Measurements from ENCODE around the gene PDE11A. TPM values are rescaled to one million over a fixed set of nuclear protein-coding genes. Genes with fewer than 3 reads are reported as not detected.

PDE11A gene
- total and polyA plus RNA-seq, 4 donors, result 0.11 to 1.3 (median 0.25) TPM; not detected in 1

DNA sequence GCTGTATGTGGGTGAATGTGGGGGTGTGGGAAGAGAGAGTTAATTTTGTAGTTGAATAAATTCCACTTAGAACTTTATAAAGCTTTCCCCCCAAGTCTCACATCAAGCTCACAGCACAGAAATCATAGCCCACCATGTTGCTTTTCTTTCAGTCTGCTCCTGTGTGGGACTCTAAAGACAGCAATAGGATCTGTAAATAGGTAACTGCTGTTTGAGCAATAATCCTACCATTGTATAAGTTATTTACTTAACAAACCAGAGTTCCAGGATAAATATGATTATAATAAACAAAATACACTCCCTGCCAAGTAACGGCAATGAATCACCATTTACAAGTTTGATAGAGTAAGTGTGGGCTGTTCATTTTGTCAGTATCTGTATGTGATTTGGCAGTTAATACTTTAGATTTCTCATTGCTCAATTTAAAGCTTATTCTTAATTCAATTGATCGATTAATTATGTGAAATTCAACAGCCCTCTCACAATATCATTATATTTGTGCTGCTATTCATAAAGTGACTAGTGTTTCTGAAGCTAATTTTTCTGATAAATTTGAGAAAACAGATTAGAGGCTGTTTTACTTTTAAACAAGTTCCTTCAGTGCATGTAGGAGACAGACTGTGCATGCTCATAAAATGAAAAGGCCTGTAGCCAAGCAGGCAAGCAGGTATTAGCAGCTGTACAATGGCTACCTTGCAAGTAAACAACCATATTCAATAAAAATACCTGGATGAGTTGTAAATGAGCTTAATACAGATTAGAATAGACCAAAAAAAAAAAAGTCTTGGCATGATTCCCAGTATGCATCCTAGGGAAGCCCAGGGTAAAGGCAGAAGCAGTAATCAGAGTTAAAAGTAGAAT lies 142.7 kb downstream of the PDE11A start:
- H3K9ac ChIP-seq (ENCODE audit: insufficient read depth in 1 of 2, low read length in 2 of 2), result no peak overlapping the region
- TF ChIP-seq CTCF (IDR thresholded peaks at IDR 0.05; ENCODE audit: control extremely low read depth, extremely low read depth), result no peak
- ATAC-seq (ENCODE audit: insufficient read depth, low FRiP score), result no peak
- H3K4me3 ChIP-seq, result no peak overlapping the region
- H3K4me1 ChIP-seq (ENCODE audit: control insufficient read depth in 5 of 5, insufficient read depth in 5 of 5, low read length in 5 of 5), result no peaks in the 10 kb centered on the region
- no peaks in the 10 kb centered on the region for H3K27me3 ChIP-seq (ENCODE audit: control insufficient read depth in 3 of 3, insufficient read depth in 3 of 3, low read length in 2 of 3)
- WGBS, 2 donors, result 90 to 95% methylated on average over 2 of the region's 2 CpGs
- H3K27ac ChIP-seq (ENCODE audit: low read depth in 1 of 2, low read length in 1 of 2), result no peak overlapping the region
- H3K9me3 ChIP-seq (ENCODE audit: control insufficient read depth in 4 of 4, insufficient read depth in 3 of 4, low read length in 3 of 4), result peaks cover 0 to 3% (median 0%) of the 10 kb centered on the region in 4 donors
- no peaks in the 10 kb centered on the region for H3K36me3 ChIP-seq (ENCODE audit: control insufficient read depth in 4 of 4, insufficient read depth in 4 of 4, low read length in 4 of 4)
- no peak for DNase-seq

DNA sequence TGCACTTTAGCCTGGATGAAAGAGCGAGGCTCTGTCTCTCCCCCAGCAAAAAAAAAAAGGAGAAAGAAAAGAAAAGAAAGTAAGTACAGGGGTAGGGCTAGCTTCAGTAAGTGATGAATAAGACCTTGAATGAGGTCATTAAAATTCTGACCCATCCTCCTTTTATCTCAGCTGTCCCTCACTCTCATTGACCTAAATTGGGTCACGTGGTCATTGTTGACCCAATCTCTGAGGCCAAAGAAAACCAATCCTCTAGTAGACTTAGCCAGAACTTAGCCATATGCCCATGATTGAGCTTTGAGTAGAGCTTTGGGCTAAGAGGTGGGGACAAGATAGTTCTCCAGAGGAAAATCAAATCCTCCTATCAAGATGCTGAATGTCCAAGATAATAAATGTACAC lies 149.3 kb downstream of the PDE11A start:
- no peak for ATAC-seq (ENCODE audit: insufficient read depth, low FRiP score)
- Histone ChIP-seq H3K4me1 (ENCODE audit: control insufficient read depth in 5 of 5, insufficient read depth in 5 of 5, low read length in 5 of 5) (no peaks in the 10 kb centered on the region), H3K9me3 (ENCODE audit: control insufficient read depth in 4 of 4, insufficient read depth in 3 of 4, low read length in 3 of 4) (no peaks in the 10 kb centered on the region), H3K4me3 (no peak overlapping the region), H3K9ac (ENCODE audit: insufficient read depth in 1 of 2, low read length in 2 of 2) (no peak overlapping the region), H3K27me3 (ENCODE audit: control insufficient read depth in 3 of 3, insufficient read depth in 3 of 3, low read length in 2 of 3) (no peaks in the 10 kb centered on the region), H3K27ac (ENCODE audit: low read depth in 1 of 2, low read length in 1 of 2) (no peak overlapping the region), H3K36me3 (ENCODE audit: control insufficient read depth in 4 of 4, insufficient read depth in 4 of 4, low read length in 4 of 4) (no peaks in the 10 kb centered on the region)
- 88 to 92% methylated on average over 2 of the region's 2 CpGs for WGBS, 2 donors
- TF ChIP-seq CTCF (IDR thresholded peaks at IDR 0.05; ENCODE audit: control extremely low read depth, extremely low read depth), result no peak
- DNase-seq, result no peak

DNA sequence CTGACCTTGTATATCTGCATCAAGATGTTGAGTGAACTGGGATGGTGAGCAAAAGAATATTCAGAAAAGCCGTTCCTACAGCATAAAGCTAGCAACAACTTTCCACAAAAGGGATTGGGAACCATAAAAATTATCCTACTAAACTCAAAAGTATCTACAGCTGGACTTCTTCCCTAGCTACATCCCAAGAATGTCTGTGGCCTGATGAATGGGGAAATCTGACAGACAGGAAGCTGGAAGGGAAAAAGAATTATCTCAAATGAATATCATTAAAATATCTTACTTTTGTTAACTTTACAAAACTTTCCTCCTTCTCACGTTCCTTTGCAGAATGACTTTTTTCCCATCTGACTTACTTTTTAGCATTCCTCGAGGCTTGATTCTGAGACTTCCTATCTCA lies 150.9 kb downstream of the PDE11A start:
- no peak overlapping the region for H3K4me3 ChIP-seq
- H3K27ac ChIP-seq (ENCODE audit: low read depth in 1 of 2, low read length in 1 of 2), result no peak overlapping the region
- H3K27me3 ChIP-seq (ENCODE audit: control insufficient read depth in 3 of 3, insufficient read depth in 3 of 3, low read length in 2 of 3), result no peaks in the 10 kb centered on the region
- ATAC-seq (ENCODE audit: insufficient read depth, low FRiP score), result no peak
- peaks cover 0 to 5% (median 0%) of the 10 kb centered on the region in 5 donors for H3K4me1 ChIP-seq (ENCODE audit: control insufficient read depth in 5 of 5, insufficient read depth in 5 of 5, low read length in 5 of 5)
- H3K9me3 ChIP-seq (ENCODE audit: control insufficient read depth in 4 of 4, insufficient read depth in 3 of 4, low read length in 3 of 4), result no peaks in the 10 kb centered on the region
- no peak for DNase-seq
- TF ChIP-seq CTCF (IDR thresholded peaks at IDR 0.05; ENCODE audit: control extremely low read depth, extremely low read depth), result no peak
- WGBS, 2 donors, result 78 to 88% methylated on average over 3 of the region's 3 CpGs
- no peaks in the 10 kb centered on the region for H3K36me3 ChIP-seq (ENCODE audit: control insufficient read depth in 4 of 4, insufficient read depth in 4 of 4, low read length in 4 of 4)
- H3K9ac ChIP-seq (ENCODE audit: insufficient read depth in 1 of 2, low read length in 2 of 2), result no peak overlapping the region

Data from lung (tissue), 12 donors.